ENCODE results near the gene FAM221B.

- TF ChIP-seq CTCF (IDR thresholded peaks at IDR 0.05; ENCODE audit: low read depth, low read length) (peak; percentile 26; the same call in 1 of the 2 replicates), EZH2phosphoT487 (IDR thresholded peaks at IDR 0.05; ENCODE audit: low read depth) (no peak)
Measured at GRCh38 chr9:35814106-35814840, 14.3 kb downstream of the FAM221B start.
